Retinal pigment epithelial cell (primary cell): ENCODE results near the gene ANKRD9.

Experiments
- DNase-seq: peaks from one replicate; pipeline ENCODE4 v3.0.0-alpha.2; 2010; ENCODE audit warnings: low read depth
- H3K4me3 ChIP-seq: 2 replicates; pipeline ENCODE4 v1.5.1; 2011; ENCODE audit warnings: mild to moderate bottlenecking, low read length, control low read depth, moderate library complexity
- CTCF ChIP-seq: conservative IDR thresholded peaks from 2 replicates; pipeline ENCODE4 v1.5.1; 2011; ENCODE audit warnings: low read depth, low read length, control low read depth, inconsistent platforms

ANKRD9 gene

GRCh38 chr14:102511538-102511937 is 2.0 kb upstream of the ANKRD9 start:
- no peak for DNase-seq
- no peak overlapping the region for H3K4me3 ChIP-seq
- no peak for TF ChIP-seq CTCF

GRCh38 chr14:102510616-102511520 is 1.3 kb upstream of the ANKRD9 start:
- no peak for TF ChIP-seq CTCF
- peak overlapping the region; percentile 68 for H3K4me3 ChIP-seq
- no peak for DNase-seq

GRCh38 chr14:102508774-102509745 is 516 bp downstream of the ANKRD9 start:
- TF ChIP-seq CTCF, result no peak
- H3K4me3 ChIP-seq, result peak overlapping the region; percentile 65
- DNase-seq, result no peak

GRCh38 chr14:102508410-102508773 is 1.2 kb downstream of the ANKRD9 start:
- peak overlapping the region; percentile 65 for H3K4me3 ChIP-seq
- no peak for DNase-seq
- no peak for TF ChIP-seq CTCF

- H3K4me3 ChIP-seq, result no peak overlapping the region
- no peak for DNase-seq
- peak; percentile 18 for TF ChIP-seq CTCF
Measured at GRCh38 chr14:102507857-102508312, 1.7 kb downstream of the ANKRD9 start.

GRCh38 chr14:102507081-102507856 is 2.3 kb downstream of the ANKRD9 start:
- no peak for TF ChIP-seq CTCF
- no peak for DNase-seq
- no peak overlapping the region for H3K4me3 ChIP-seq
